Adipose tissue (tissue), 3 donors: Measurements from ENCODE around the gene SLC15A2. TPM values are rescaled to one million over a fixed set of nuclear protein-coding genes. Genes with fewer than 3 reads are reported as not detected.
"Not testable (repeated sequence)": the region's sequence is repeated elsewhere in the genome, so short reads cannot be mapped to it uniquely, and the experiment has no call there.

ENCODE experiments used
- H3K27ac ChIP-seq: one replicate; pipeline ENCODE4 v1.5.1; 2013; ENCODE audit warnings: low read depth, low read length
- WGBS, 3 donors: extraction: QIAGEN DNeasy Blood & Tissue Kit; methylation state at CpG; one replicate each; pipeline ENCODE4 v1.1.7; 2013; 5-methylcytosine and 5-hydroxymethylcytosine counted together
- polyA plus RNA-seq, 3 donors: library from polyadenylated mRNA; stranded (reverse); fragments of 200-250 nt; gene quantifications; one replicate each; pipeline ENCODE4 v1.2.3, GENCODE V29; 2013
- donor health status: healthy with polysubstance abuse.
- donor health status: Bipolar disorder and iron deficiency.
- donor health status: healthy.

Gene SLC15A2
- 1 to 10 TPM in 2 of 3 donors, under 1 TPM in 1; 0.15 to 2.4 (median 1.3) TPM for polyA plus RNA-seq

- 24 to 42% (median 34%) methylated on average over 3 of the region's 3 CpGs for WGBS, 3 donors
- H3K27ac ChIP-seq: no peak within 1 kb of the TSS
Measured at GRCh38 chr3:121894301-121894990, at the start of gene SLC15A2. Gene SLC15A2, plus strand, starts transcription at chr3:121894401. Its CDS starts 76 bp downstream, at chr3:121894477.

- H3K27ac ChIP-seq: no peak overlapping the region
Measured at GRCh38 chr3:121844892-121845291, 49.3 kb upstream of the SLC15A2 start.

GRCh38 chr3:121852256-121852655 lies 41.9 kb upstream of the SLC15A2 start:
- H3K27ac ChIP-seq: no peak overlapping the region
- WGBS, 3 donors: 91 to 96% (median 93%) methylated on average over 2 of the region's 2 CpGs

More at GRCh38 chr3:121844892-121845291, 49.3 kb upstream of the SLC15A2 start:
- WGBS, 3 donors: 94 to 98% (median 96%) methylated on average over 7 of the region's 7 CpGs

GRCh38 chr3:121855555-121855954 lies 38.6 kb upstream of the SLC15A2 start:
- H3K27ac ChIP-seq: no peak overlapping the region
- 25 to 54% (median 51%) methylated on average over 5 of the region's 5 CpGs for WGBS, 3 donors

GRCh38 chr3:121857778-121858177 lies 36.4 kb upstream of the SLC15A2 start:
- 97 to 99% (median 99%) methylated on average over 3 to 4 of the region's 5 CpGs for WGBS, 3 donors
- H3K27ac ChIP-seq: not testable (repeated sequence)

GRCh38 chr3:121863247-121863646 lies 31.0 kb upstream of the SLC15A2 start:
- not testable (repeated sequence) for H3K27ac ChIP-seq
- WGBS, 3 donors: 94 to 97% (median 95%) methylated on average over 9 of the region's 9 CpGs

GRCh38 chr3:121863801-121864200 lies 30.4 kb upstream of the SLC15A2 start:
- H3K27ac ChIP-seq: no peak overlapping the region

GRCh38 chr3:121869736-121870135 lies 24.5 kb upstream of the SLC15A2 start:
- WGBS, 3 donors: 69 to 98% (median 69%) methylated on average over 2 of the region's 2 CpGs
- no peak overlapping the region for H3K27ac ChIP-seq

GRCh38 chr3:121870717-121871116 lies 23.5 kb upstream of the SLC15A2 start:
- H3K27ac ChIP-seq: no peak overlapping the region

- 46 to 64% (median 47%) methylated on average over 1 of the region's 1 CpG for WGBS, 3 donors
- H3K27ac ChIP-seq: no peak overlapping the region
Measured at GRCh38 chr3:121871430-121871829, 22.8 kb upstream of the SLC15A2 start.

GRCh38 chr3:121878411-121878810 lies 15.8 kb upstream of the SLC15A2 start:
- no peak overlapping the region for H3K27ac ChIP-seq
- 79 to 87% (median 79%) methylated on average over 1 of the region's 1 CpG for WGBS, 3 donors

GRCh38 chr3:121883507-121883906 lies 10.7 kb upstream of the SLC15A2 start:
- no peak overlapping the region for H3K27ac ChIP-seq
- WGBS, 3 donors: 35 to 36% (median 35%) methylated on average over 1 of the region's 1 CpG

GRCh38 chr3:121885386-121885785 lies 8.8 kb upstream of the SLC15A2 start:
- WGBS, 3 donors: 76 to 96% (median 90%) methylated on average over 2 of the region's 2 CpGs
- H3K27ac ChIP-seq: no peak overlapping the region

GRCh38 chr3:121895121-121895520 lies 920 bp downstream of the SLC15A2 start:
- WGBS, 3 donors: 0 to 23% (median 0%) methylated on average over 1 of the region's 1 CpG
- H3K27ac ChIP-seq: no peak overlapping the region

- no peak overlapping the region for H3K27ac ChIP-seq
Measured at GRCh38 chr3:121895736-121896135, 1.5 kb downstream of the SLC15A2 start.

GRCh38 chr3:121896823-121897222 lies 2.6 kb downstream of the SLC15A2 start:
- H3K27ac ChIP-seq: no peak overlapping the region

- no peak overlapping the region for H3K27ac ChIP-seq
- 92 to 96% (median 92%) methylated on average over 3 of the region's 3 CpGs for WGBS, 3 donors
Measured at GRCh38 chr3:121897296-121897695, 3.1 kb downstream of the SLC15A2 start.

GRCh38 chr3:121913305-121913990 lies 19.2 kb downstream of the SLC15A2 start:
- WGBS, 3 donors: 50 to 81% (median 75%) methylated on average over 2 of the region's 2 CpGs
- no peak overlapping the region for H3K27ac ChIP-seq

GRCh38 chr3:121914081-121914998 lies 20.1 kb downstream of the SLC15A2 start:
- 70 to 73% (median 71%) methylated on average over 12 of the region's 12 CpGs for WGBS, 3 donors
- H3K27ac ChIP-seq: no peak overlapping the region
